NCI-H748 (cell line): Measurements from ENCODE around the gene RCL1.
A peak's percentile ranks its signal among the peaks of the same experiment; 100 is the strongest.
"Not testable (repeated sequence)": the region's sequence is repeated elsewhere in the genome, so short reads cannot be mapped to it uniquely, and the experiment has no call there.

Source experiments
- DNase-seq: peaks from one replicate; lab custom pipeline; 2025; ENCODE audit not compliant: unreplicated experiment; lab: John Stamatoyannopoulos, UW

Gene RCL1, protein sequence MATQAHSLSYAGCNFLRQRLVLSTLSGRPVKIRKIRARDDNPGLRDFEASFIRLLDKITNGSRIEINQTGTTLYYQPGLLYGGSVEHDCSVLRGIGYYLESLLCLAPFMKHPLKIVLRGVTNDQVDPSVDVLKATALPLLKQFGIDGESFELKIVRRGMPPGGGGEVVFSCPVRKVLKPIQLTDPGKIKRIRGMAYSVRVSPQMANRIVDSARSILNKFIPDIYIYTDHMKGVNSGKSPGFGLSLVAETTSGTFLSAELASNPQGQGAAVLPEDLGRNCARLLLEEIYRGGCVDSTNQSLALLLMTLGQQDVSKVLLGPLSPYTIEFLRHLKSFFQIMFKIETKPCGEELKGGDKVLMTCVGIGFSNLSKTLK

DNA sequence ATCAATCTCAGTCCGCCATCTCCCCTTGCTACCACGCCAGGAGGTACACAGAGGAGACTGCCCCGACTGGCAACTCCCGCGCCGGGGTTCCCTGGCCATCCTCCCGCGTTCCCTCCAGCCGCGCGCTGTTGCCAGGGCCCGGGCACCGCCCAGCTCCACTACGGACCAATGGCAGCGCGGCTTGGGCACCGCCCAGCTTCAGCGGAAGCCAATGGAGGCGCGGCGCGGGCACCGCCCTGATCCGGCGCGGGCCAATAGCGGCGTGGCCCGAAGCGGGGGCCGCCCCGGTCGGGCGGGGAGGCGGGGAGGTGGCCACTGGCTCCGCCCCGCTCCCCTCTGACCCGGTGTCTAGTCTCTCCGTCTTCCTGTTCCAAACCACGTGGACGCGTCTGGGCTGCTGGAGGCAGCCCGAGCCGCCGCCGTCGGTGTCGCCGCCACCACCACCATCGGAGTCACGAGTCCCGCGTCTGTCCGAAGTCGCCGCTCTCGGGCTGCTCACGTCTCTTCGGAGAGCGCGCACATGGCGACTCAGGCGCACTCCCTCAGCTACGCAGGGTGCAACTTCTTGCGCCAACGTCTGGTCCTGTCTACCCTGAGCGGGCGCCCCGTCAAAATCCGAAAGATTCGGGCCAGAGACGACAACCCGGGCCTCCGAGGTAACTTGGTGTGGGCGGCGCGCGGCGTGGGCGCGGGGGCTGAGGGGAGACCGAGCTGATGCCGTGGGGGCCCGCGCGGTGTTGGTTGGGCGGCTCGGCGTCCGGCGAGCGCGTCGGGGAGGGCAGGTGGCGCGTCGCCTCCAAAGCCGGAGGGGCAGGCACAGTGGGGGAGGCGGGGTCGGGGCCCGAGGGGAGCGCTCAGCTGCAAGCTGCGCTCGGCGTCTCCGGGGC, at the start of gene RCL1:
RCL1 (plus strand) TSS at position 373 of the 887 bp plus-strand sequence; CDS start at position 521, 148 bp downstream.
- DNase-seq = peak; percentile 98

DNA sequence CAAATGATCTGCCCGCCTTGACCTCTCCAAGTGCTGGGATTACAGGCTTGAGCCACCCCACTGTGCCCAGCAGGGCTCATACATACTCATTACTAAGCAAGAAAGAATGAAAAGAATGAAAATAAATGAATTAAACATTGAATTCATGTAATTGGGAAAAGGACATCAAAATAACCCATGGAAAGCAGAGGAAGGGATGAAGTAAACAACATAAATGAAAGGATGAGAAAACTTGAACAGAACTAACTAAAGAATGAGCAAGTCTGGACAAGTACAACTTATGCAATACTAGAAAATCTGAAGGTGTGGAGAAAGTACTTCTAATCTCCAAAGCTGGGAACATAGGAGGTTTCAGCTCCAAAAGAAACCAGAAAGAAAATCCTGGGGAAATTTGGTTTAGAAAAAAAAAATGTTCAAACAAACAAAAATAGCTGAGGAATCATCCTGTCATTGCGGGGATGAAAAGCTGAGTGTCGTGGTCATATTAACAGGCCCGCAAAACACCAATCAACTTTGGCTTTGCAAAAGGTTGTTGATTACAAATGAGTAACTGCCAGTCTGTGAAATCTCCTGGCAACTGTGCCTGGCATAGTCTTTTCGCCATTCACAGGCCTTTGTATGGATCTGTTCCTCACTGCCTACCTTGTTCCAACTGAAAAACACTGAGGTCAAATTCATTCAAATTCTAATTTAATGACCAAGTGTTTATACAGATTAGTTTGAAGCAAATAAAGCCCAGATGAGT, 49.4 kb upstream of the RCL1 start:
- DNase-seq = no peak

DNA sequence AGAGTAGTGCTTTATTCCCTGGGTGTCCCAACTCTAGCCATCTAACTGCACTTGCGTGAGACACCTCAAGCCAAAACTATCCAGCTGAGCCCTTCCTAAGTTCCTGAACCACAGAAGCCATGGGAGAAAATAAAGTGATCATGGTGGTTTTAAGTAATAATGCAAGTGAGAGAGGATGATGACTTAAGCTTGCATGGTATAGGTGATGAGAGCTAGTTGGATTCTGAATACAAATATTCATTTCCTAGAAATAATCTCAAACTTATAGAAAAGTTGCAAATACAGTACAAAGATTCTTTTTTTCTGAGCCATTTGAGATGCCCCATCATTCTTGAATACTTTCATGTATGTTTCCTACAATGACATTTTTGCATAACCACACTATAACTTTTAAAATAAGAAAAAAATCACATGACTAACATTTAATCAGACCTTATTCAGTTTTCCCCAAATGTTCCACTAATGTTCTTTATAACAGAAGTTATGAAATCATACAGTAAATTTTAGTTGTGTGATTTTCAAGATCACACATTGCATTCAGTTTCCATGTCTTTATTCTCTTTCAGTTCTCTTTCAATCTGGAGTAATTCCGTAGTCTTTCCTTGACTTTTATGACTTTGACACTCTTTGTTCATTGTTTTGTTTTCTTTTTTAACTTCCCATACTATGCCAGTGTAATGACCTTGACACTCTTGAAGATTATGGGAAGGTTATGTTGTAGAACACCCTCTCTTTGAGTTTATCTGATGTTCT, 46.3 kb upstream of the RCL1 start:
- no peak for DNase-seq

DNA sequence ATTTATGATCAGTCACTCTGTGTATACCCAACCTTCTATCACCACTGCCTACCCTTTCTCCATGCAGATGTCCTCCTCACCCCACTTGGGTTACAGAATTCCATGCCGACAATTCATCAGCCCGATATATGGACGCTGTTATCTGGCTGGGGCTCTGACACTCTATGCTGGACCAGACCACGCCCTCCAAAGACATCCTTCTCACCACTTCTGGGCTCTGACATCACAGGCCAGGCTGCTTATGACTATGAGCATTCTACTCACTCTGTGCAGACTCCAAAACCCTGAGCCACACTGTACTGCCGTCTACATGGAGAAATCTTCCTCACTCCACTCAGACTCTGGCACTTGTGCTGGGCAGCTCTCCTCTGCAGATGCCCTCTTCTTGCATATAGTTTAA, 44.1 kb upstream of the RCL1 start:
- no peak for DNase-seq

DNA sequence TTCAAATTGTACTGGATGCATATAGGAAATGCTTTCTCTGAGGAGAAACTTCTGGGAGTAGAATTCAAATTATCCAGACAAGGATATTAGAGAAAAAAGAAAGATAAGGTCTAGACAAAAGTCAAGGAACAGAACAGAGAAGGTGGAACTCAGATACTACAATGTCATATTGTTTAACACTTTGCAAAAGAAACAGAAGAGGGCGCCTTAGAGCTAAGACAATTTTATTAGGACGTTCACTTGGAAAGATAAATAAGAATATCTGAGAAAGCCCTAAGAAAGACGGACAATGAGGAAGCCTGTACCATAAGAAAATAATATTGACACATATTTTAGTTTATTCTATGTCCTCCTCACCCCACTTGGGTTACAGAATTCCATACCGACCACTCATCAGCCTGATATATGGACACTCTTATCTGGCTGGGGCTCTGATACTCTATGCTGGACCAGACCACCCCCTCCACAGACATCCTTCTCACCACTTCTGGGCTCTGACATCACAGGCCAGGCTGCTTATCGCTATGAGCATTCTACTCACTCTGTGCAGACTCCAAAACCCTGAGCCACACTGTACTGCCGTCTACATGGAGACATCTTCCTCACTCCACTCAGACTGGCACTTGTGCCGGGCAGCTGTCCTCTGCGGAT, 42.6 kb upstream of the RCL1 start:
- peak; percentile 42 for DNase-seq

DNA sequence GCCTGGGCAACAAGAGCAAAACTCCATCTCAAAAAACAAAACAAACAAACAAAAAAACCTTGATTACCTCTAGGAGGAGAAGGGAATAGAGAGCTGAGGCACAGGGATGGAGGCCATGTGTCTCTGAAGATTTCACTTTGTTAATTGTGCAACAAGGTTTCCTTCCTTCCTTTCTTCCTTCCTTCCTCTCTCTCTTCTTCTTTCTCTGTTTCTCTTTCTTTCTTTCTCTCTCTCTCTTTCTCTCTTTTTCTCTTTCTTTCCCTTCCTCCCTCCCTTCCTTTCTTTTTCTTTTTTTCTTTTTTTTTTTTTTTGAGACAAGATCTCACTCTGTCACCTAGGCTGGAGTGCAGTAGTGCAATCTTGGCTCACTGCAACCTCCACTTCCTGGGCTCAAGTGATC, 38.2 kb upstream of the RCL1 start:
- not testable (repeated sequence) for DNase-seq

DNA sequence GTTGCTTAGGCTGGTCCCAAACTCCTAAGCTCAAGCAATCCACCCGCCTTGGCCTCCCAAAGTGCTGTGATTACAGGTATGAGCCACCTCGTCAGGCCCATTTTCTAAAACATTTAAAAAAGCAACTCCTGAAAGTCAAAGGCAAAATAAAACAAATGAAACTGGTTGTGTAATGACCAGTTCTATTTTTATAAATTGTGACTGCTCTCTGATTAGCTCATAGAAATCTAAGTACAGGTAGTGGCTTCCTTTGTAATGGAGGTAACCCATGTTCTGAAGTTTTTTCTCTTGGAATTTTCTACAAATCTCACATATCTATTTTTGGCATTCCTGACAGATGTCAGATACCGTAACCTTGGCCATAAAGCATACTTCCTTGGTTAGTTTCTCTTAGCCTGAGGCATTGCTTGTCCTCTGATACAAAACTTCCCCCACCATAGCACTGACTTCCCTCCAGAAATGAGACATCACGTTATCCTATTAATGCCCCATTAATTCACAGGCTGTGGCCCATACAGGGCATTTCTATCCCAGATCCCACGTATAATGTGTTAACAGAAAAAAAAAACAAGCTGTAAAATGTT, 37.6 kb upstream of the RCL1 start:
- DNase-seq = no peak

DNA sequence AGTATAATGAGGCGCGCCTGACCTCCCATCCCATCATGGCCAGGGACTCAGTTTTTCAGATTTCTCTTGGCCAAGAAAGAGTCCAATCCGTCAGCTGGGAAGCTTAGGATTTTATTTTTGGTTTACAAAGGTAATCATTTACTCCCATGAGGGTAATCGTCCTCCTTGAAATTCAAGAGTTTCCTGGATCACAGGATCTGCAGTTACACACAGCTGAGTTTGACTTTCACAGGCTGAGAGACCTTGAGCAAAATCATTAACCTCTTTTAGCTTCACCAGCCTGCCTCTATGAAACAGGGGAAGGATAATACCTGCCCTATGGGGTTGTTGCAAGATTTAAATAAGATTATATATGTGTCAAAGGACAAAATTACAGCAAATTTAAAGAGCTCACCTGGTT, 36.3 kb upstream of the RCL1 start:
- no peak for DNase-seq

DNA sequence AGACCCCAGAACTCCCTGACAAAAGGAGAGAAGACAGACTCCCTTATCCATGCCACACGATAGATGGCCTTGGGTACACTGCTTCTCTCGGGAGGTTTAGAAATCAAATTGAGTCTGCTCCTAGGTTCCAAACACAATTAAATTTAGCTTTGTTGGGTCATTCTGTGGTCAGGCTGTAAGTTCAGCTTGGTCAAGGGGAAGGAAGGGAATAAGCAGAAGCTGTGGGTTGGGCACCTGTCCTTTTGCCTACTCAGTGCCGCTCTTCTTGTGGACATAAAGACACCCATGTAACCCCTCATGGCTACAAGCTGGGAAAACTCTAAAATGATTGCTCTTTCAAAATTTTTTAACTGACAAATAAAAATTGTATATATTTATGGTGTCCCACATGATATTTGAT, 32.6 kb upstream of the RCL1 start:
- DNase-seq = no peak

DNA sequence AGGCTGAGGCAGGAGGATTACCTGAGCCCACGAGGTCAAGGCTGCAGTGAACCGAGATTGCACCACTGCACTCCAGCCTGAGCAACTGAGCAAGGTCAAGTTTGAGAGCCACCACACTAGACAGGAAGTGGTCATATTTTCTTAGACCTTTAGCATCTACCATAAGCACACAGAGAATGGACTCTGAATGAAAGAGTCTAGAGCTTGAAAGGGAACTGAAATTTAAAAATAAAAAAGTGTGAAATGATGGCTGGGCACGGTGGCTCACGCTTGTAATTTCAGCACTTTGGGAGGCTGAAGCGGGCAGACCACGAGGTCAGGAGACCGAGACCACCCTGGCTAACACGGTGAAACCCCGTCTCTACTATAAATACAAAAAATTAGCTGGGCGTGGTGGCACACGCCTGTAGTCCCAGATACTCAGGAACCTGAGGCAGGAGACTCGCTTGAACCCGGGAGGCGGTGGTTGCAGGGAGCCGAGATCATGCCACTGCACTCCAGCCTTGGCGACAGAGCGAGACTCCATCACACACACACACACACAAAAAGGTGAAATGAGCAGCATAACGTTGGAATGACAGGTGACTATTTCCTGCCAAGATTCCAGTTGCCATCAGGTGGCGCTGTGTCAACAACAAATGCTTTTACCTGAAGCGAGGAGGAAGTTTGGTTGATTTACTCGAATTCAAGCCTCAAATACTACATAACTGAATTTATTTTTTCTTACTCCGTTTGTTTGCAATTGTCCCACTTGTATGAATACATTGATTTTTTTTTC, 30.4 kb upstream of the RCL1 start:
- DNase-seq = peak; percentile 82

DNA sequence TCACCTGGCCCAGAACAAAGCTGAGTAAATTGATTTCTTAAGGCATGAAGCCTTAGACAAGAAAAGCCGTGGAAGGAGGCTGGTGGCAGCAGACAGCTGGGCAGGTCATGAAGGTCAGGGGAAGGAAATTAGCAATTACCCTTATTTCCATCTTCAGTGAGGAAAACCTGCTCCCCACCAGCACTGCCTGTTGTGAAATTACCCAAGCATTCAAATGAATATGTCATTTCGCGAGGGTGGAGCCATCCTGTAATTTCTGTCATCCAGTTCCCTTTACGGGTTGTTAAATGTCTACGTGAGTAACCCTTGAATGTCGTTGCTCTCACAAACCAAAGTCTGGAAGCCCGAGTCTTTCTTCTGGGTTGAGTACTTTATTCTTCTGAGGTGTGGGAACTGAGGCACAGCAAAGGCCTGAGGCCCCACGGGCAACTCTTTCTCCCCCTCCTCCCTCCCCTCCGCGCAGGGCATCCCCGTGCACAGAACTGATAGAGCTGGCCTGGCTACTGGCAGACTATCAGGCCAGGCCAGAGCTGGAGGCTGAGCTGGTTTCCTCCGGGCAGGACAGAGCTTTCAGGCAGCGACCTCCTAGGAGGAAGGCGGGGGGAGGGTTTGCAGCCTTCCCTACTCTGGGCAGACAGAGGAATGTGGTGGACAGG, 29.7 kb upstream of the RCL1 start:
- peak; percentile 52 for DNase-seq

DNA sequence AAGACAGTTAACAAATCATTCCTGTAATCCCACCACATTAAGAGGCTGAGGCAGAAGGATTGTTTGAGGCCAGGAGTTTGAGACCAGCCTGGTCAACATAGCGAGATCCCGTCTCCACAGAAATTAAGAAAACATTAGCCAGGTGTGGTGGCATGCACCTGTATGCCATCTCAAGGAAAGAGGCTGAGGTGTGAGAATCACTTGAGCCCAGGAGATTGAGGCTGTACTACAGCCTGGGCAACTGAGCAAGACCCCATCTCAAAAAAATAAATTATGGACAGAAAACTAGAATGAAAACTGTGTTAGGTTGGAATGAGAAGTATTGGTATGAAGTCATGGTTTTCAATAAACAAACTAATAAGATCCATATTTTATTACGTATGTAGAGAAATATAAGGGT, 28.7 kb upstream of the RCL1 start:
- no peak for DNase-seq

DNA sequence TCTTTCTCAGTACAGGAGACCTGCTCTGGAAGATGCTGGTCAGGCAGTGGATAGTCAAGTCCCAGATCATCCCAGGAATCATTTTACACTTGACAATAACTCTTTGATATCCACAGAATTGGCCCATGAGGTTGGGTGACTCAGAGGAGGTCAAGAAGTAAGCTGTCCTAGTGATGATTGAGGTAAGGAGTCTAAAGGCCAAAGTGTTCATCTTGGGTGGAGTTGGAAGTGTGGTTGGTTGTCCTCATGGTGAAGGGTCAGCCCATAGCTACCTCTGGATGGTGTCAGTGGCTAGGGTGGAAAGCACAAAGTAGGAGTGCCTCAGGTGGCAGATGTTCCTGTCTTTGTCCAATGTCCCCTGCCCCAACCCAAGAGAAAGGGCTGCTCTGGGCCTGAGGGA, 24.1 kb upstream of the RCL1 start:
- DNase-seq = no peak

DNA sequence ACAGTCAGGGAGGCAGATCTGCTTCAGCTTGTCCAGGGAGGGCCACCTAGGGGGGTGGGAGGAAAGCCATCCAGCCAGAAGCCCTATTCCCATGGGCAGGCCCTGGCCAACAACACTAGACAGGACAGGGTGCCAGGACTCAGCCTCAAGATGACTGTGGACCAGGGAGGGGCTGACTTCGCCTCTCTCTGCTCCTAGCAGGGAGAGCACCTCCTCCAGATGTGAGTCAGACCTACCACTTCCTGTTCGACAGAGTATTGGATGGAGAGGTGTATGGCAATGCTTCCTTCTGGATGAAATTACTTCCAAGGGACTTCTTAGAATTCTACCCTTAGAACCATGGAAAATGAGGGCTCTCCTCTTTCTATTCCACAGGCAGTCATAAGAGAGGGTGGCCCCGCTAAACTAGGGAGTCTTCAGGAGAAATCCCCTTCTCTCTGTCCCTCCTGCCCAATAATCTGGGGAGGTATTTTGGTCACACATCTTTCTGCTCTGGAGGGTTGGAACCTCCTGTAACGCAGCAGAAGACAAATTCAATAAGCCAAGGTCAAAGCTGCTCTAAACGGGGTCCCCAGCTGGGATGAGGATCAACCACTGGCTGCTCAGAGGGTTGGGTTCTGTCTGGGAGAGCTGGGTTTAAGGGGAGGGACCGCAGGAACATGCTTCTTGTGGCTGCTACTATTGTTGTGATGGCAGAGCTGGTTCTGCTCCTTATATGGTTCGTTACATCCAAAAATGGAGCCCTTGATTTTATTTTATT, 23.2 kb upstream of the RCL1 start:
- DNase-seq = no peak

DNA sequence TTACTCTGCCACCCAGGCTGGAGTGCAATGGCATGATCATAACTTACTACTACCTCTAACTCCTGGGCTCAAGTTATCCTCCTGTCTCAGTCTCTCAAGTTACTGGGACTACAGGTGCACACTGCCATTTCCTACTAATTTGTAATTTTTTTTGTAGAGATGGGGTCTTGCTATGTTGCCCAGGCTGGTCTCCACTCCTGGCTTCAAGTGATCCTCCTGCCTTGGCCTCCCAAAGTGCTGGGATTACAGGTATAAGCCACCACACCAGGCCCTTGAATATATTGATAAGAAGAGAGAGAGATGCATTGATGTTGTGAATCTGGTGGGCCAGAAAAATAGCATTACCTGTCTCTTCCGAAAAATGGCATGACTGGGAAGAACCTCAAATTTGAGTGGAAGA, 21.0 kb upstream of the RCL1 start:
- no peak for DNase-seq

DNA sequence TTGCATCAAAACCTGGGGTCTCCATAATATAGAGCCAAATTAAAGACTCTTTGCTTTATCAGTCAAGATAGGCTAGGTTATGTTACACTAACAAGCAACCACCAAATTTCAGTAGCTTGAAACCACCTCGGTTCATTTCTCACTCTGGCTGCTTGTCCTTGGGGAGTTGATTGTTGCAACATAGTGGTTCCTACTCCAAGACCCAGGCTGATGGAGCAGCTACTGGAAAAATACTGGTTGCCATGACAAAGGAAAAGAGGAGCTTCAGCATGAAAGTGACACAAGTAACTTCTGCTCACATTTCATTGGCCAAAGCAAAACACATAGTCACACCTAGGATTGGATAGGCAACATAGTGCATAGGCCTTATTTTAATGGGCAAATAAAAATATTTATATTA, 18.5 kb upstream of the RCL1 start:
- no peak for DNase-seq

DNA sequence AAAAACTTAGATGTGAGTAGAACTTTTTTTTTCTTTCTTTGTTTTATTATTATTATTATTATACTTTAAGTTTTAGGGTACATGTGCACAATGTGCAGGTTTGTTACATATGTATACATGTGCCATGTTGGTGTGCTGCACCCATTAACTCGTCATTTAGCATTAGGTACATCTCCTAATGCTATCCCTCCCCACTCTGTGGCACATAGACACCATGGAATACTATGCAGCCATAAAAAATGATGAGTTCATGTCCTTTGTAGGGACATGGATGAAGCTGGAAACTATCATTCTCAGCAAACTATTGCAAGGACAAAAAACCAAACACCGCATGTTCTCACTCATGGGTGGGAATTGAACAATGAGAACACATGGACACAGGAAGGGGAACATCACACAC, 17.8 kb upstream of the RCL1 start:
- not testable (repeated sequence) for DNase-seq

DNA sequence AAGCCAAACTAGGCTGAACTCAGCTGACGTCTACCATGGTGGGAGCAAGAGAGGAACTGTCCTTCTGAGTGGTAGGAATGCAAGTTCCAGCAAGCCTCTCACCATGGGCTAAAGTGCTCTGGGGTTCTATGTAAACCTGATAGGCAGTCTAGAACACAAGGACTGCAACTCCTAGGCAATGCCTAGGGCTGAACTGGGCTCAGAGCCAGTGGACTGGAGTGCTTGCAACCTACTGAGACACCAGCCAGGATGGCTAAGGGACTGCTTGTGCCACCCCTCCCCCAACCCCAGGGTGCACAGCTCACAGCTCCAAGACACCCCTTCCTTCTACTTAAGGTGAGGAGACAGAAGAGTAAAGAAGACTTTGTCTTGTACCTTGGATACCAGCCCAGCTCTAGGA, 12.1 kb upstream of the RCL1 start:
- no peak for DNase-seq
